ENCODE measurements around the gene PROK1. TPM values are rescaled to one million over a fixed set of nuclear protein-coding genes. Genes with fewer than 3 reads are reported as not detected.

The PROK1 gene
- total and polyA plus RNA-seq, 2 experiments from 2014 or later, result not detected

GRCh38 chr1:110481968-110482623 lies 31.1 kb downstream of the PROK1 start:
- TF ChIP-seq ETS1 (IDR thresholded peaks at IDR 0.05) (no peak), ZNF462 (CRISPR knock-in tag; IDR thresholded peaks at IDR 0.05) (no peak), NANOG (IDR thresholded peaks at IDR 0.05; ENCODE audit: borderline replicate concordance) (no peak), EZH2phosphoT487 (IDR thresholded peaks at IDR 0.05; ENCODE audit: unreplicated experiment) (no peak), STAT1 (IDR thresholded peaks at IDR 0.05; ENCODE audit: unreplicated experiment) (no peak), POLR2AphosphoS5 (IDR thresholded peaks at IDR 0.05; ENCODE audit: low read depth) (no peak), JUNB (IDR thresholded peaks at IDR 0.05; ENCODE audit: unreplicated experiment) (no peak), EZH2 (IDR thresholded peaks at IDR 0.05; ENCODE audit: low read depth, unreplicated experiment) (no peak), ZNF331 (CRISPR knock-in tag; IDR thresholded peaks at IDR 0.05; ENCODE audit: low read depth) (no peak)
- TF ChIP-seq, protein P1, sequence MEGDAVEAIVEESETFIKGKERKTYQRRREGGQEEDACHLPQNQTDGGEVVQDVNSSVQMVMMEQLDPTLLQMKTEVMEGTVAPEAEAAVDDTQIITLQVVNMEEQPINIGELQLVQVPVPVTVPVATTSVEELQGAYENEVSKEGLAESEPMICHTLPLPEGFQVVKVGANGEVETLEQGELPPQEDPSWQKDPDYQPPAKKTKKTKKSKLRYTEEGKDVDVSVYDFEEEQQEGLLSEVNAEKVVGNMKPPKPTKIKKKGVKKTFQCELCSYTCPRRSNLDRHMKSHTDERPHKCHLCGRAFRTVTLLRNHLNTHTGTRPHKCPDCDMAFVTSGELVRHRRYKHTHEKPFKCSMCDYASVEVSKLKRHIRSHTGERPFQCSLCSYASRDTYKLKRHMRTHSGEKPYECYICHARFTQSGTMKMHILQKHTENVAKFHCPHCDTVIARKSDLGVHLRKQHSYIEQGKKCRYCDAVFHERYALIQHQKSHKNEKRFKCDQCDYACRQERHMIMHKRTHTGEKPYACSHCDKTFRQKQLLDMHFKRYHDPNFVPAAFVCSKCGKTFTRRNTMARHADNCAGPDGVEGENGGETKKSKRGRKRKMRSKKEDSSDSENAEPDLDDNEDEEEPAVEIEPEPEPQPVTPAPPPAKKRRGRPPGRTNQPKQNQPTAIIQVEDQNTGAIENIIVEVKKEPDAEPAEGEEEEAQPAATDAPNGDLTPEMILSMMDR (conservative IDR thresholded peaks at IDR 0.05; ENCODE audit: low read depth in 2 of 2), result no peak
- TF ChIP-seq, protein P2, sequence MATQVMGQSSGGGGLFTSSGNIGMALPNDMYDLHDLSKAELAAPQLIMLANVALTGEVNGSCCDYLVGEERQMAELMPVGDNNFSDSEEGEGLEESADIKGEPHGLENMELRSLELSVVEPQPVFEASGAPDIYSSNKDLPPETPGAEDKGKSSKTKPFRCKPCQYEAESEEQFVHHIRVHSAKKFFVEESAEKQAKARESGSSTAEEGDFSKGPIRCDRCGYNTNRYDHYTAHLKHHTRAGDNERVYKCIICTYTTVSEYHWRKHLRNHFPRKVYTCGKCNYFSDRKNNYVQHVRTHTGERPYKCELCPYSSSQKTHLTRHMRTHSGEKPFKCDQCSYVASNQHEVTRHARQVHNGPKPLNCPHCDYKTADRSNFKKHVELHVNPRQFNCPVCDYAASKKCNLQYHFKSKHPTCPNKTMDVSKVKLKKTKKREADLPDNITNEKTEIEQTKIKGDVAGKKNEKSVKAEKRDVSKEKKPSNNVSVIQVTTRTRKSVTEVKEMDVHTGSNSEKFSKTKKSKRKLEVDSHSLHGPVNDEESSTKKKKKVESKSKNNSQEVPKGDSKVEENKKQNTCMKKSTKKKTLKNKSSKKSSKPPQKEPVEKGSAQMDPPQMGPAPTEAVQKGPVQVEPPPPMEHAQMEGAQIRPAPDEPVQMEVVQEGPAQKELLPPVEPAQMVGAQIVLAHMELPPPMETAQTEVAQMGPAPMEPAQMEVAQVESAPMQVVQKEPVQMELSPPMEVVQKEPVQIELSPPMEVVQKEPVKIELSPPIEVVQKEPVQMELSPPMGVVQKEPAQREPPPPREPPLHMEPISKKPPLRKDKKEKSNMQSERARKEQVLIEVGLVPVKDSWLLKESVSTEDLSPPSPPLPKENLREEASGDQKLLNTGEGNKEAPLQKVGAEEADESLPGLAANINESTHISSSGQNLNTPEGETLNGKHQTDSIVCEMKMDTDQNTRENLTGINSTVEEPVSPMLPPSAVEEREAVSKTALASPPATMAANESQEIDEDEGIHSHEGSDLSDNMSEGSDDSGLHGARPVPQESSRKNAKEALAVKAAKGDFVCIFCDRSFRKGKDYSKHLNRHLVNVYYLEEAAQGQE (IDR thresholded peaks at IDR 0.05; ENCODE audit: unreplicated experiment), result no peak

More at GRCh38 chr1:110481968-110482623, 31.1 kb downstream of the PROK1 start:
- Histone ChIP-seq H3K27me3 (ENCODE audit: insufficient read depth) (no peaks in the 10 kb centered on the region), H3K4me2 (peak overlapping the region; percentile 43; the same call in 1 of the 2 replicates), H3K9me2 (ENCODE audit: insufficient read depth) (no peaks in the 10 kb centered on the region), H3K4me3 (no peak overlapping the region), H4K20me1 (replicated peaks; ENCODE audit: insufficient read depth) (no peaks in the 10 kb centered on the region), H3K27ac (ENCODE audit: low read depth) (no peak overlapping the region), H3K79me2 (replicated peaks; ENCODE audit: insufficient read depth) (no peaks in the 10 kb centered on the region), H3K4me1 (ENCODE audit: insufficient read depth) (peaks cover 11% of the 10 kb centered on the region; the same call in 1 of the 2 replicates), H3F3A (replicated peaks; ENCODE audit: low read depth) (no peaks in the 10 kb centered on the region), H2AFZ (peak overlapping the region; percentile 74; the same call in 1 of the 2 replicates), H3K36me3 (ENCODE audit: insufficient read depth) (no peaks in the 10 kb centered on the region)
- H3K4me1 Mint-ChIP-seq, result peaks cover 42% of the 10 kb centered on the region
- H3K36me3 Mint-ChIP-seq (ENCODE audit: low read depth), result no peaks in the 10 kb centered on the region
- H3K27me3 Mint-ChIP-seq (ENCODE audit: insufficient read depth, low read depth, poor library complexity), result peaks cover 13% of the 10 kb centered on the region
- H3K4me3 Mint-ChIP-seq, result no peak overlapping the region
- ATAC-seq (no peak), DNase-seq (ENCODE audit: low spot score) (peak; percentile 34)
- no peak overlapping the region for H3K27ac Mint-ChIP-seq
- H3K9me3 Mint-ChIP-seq, result no peaks in the 10 kb centered on the region
